ENCODE data around the gene YKT6.

DNA sequence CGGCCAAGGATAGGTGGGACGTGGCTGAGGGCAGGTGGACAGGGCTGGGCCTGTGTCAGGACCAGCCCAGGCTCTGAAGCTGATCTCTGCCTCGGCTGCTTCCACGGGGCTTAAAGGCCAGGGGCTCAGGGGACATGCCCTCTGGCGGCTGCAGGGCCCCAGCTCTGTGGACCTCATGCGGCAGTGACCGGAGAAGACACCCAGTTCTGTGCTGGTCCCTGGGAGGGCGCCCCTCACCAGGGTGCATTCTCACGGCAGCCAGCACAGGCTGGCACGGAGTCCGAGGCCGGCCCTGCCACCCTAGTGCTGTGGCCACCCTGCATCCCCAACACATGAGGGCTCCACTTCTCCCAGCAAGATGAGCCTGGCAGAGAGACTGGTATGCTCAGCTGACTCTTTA lies 30.3 kb downstream of the YKT6 start:
- TF ChIP-seq, protein P1, sequence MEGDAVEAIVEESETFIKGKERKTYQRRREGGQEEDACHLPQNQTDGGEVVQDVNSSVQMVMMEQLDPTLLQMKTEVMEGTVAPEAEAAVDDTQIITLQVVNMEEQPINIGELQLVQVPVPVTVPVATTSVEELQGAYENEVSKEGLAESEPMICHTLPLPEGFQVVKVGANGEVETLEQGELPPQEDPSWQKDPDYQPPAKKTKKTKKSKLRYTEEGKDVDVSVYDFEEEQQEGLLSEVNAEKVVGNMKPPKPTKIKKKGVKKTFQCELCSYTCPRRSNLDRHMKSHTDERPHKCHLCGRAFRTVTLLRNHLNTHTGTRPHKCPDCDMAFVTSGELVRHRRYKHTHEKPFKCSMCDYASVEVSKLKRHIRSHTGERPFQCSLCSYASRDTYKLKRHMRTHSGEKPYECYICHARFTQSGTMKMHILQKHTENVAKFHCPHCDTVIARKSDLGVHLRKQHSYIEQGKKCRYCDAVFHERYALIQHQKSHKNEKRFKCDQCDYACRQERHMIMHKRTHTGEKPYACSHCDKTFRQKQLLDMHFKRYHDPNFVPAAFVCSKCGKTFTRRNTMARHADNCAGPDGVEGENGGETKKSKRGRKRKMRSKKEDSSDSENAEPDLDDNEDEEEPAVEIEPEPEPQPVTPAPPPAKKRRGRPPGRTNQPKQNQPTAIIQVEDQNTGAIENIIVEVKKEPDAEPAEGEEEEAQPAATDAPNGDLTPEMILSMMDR (IDR thresholded peaks at IDR 0.05; ENCODE audit: low read length), result no peak
- TF ChIP-seq EZH2 (optimal IDR thresholded peaks at IDR 0.05; ENCODE audit: low read depth, low read length) (no peak), EZH2phosphoT487 (IDR thresholded peaks at IDR 0.05; ENCODE audit: low read length) (no peak)

All from MM.1S (cell line).